Kidney glomerular epithelial cell (primary cell): Measurements from ENCODE around the gene MLH3.
"Not testable (repeated sequence)": the region's sequence is repeated elsewhere in the genome, so short reads cannot be mapped to it uniquely, and the experiment has no call there.

Experiments used
- DNase-seq: peaks from one replicate; lab custom pipeline; 2025; lab: John Stamatoyannopoulos, UW

Gene MLH3

DNA sequence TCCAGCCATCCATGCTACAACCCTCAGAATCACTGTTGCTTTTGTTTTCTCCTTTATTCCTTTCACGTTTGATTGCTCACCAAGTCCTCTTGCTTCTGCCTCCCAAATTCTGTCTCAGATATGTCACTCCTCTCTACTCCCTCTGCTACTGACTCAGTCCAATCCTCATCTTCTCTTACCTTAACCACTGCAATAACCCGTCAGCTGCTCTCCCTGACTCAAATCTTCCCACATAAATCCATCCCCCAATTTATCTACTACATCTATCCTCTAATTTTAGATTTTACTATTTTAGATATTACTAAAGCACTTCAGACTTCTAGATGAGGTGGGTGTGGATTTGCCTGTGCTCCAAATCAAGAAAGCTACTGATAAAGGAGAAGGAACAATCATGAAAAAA lies 25.4 kb downstream of the MLH3 start:
- DNase-seq = no peak

DNA sequence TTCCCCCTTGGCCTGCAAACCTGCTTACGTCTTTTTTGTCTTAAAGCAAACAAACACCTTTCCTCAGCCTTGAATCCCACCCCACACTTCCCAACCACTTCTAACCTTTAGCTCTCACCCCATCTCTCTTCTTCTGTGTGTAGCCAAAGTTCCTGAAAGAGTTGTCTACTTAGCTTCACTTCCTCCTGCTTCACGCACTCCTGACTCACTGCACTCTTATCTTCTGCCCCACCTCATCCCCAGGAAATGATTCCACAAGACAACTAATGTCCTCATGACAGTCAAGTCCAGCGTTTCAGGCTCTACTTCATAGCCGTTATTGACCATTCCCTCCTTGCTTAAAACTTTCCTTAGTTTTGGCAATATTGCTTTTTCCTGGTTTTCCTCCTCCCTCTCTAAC lies 26.2 kb downstream of the MLH3 start:
- DNase-seq = no peak

DNA sequence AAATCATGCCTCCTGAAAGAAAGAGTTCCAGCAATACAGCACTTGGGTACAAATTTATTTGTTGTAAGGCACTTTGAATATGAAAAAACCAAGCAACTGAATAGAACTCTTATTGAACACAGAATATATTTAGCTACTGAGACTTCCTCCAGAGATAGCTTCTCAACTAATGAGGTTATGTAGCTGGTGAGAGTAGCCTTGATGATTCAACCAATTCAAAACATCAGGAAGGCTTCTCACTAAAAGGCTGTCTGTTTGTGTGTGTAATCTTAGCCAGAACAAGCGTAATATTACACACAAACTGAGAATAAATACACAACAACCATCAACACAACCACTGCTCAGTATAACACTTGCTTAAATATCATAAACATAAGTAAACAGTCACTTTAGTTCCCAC lies 28.2 kb downstream of the MLH3 start:
- no peak for DNase-seq

DNA sequence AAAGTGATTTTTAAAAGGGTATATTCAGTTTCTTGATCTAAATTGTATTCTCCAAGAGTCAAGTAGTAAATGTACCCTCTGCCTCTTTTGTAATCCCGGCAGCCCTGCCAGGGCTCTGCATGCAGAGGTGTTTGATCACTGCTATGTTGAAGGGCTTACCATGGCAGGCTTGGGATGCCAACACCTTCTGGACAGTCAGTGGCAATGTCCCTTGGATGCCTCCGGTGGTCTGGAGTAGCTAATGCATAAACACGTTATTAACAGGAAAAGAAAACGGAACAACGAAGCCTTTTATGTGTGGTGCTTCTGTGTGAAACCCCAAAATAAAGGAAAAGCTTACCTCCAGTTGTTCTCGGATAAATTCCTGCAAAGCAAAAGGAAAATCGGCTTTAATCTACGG lies 28.6 kb downstream of the MLH3 start:
- DNase-seq = no peak

DNA sequence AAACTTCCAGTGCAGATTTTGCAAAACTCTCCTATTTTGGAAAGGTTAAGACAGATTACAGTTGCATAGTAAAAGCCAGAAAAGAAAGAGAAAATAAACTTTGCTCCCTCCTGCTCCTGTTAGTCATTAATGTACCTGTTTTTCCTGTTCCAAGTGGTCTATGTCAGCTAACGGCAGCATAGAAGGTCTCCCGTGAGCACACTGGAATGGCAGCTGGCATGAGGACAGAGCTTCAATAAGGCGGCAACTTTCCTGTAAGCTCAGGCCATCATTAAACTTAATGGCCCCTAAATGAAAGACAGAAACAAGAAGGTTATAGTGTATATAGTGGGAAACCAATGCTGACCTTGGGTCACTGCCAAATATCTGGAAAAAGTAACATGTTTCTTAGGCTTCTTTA lies 32.6 kb downstream of the MLH3 start:
- DNase-seq = no peak

DNA sequence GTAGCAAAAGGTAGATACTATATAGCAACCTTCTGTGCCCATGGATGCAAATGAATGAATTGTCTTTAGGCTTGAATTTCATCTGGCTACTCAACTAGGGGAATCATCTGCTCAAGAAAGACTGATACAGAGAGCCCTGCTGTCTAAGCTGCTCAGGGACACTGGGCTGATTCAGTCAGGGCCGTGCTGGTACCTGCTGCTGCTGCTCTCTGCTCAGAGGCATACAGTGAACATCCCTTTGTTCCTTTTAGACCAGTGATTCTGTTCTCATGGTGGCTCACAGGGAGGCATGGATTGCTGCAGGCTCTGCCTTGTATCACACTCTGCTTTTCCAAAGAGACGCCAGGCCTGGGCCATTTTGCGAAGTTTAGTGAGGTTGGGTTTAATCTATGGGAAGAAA lies 34.5 kb downstream of the MLH3 start:
- DNase-seq = no peak

DNA sequence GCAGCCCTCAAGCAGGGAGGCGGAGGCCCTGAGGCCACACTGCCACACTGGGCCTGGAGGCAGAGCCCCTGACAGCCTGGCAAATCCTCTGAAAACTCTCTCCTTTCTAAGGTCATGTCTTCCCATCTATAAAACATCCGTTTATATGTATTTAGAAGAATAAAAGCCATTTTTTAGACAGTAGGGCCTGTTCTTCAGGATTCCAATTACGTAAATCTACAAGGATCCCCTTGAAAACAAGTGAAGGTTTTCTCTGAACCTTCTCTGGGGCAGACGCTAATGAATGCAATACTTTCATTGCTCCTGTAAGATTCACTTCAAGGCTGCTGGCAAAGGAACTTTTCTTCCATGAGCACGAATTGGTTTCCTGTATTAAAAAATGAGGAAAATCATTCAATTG lies 35.8 kb downstream of the MLH3 start:
- no peak for DNase-seq

DNA sequence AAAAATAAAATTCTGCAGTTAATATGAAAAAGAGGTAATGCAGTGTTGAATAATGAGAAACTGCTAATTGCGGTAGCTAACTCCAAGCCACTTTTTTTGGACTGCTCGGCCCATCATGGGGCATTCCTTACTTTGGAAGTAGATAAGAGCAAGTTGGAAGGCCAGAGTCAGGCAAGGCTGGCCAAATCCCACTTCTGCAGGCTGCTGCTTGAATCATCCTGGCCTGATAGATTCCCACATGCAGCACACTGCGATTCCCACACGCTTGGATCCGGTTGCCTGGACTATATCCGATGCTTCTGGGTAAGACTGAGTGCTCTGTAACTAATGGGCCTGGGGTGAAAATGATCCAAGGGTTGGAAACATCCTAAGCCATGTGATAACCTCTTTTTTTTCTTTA lies 38.0 kb downstream of the MLH3 start:
- no peak for DNase-seq

DNA sequence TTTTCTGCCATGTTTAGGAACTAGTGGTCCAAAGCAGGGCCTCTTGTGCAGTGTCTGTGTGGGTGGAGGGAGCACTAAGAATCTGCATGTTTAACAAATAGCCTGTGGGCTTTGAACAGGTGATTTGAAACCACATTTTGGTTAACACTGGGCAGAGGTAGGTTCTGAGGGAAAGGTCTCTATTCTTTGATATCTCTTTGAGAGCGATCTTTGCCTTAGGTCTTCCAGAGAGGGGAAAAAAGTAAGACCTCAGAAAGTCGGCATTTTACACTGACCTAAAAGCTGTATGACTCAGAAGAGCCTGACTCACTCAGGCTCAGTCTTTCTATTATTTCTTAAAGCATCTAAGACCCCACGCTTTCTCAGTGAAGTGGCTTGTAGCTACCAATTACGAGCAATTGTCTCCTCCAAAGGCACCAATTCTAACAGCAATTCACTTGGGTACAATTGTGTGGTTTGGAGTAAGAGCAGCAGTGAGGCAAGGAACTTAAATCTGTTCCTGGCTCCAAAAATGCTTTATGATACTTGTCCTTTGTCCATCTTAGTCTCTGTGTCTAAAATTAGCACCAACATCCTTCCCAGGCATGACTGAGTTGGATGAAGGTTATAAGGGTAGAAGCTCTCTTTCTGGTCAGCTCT lies 39.8 kb downstream of the MLH3 start:
- peak; percentile 21 for DNase-seq

DNA sequence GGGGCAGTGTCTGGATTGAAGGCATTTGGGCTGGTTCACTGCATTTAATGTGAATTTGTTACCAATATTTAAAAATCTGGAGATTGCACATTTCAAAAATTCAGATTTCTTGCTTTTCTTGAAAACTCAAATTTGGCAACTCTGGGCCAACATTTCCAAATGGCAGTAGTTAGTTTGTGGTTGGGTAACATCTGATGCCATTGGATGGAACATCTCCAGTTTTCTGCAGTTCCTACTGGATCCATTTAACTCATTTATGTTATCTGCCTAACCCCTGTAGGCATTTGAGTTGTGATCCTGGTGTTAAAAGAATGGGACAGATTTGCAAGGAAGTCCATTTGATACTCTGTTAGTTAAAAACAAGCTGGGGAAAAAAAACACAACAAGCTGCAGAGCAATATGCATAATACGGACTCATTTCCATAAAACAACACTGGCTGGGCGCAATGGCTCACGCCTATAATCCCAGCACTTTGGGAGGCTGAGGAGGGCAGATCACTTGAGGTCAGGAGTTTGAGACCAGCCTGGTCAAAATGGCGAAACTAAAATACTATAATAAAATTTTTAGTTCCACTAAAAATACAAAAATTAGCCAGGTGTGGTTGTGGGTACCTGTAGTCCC lies 40.7 kb downstream of the MLH3 start:
- DNase-seq = no peak

DNA sequence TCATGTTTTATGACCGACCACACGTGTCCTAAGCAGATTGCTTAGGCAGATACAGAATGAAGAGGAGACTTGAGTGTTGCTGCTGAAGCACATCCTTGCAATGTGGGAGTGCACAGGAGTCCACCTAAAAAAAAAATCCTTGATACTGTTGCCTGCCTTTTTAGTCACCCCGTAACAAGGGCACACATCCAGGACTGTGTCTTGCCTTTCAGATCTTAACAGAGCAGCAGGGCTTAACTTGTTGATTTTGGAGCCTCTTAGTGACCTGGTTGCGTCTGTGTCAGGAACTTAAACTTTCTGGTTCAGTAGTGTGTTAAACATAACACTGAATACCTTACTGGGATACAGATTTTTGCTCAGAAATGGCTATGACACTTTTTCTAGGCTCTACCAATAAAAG lies 42.1 kb downstream of the MLH3 start:
- no peak for DNase-seq

DNA sequence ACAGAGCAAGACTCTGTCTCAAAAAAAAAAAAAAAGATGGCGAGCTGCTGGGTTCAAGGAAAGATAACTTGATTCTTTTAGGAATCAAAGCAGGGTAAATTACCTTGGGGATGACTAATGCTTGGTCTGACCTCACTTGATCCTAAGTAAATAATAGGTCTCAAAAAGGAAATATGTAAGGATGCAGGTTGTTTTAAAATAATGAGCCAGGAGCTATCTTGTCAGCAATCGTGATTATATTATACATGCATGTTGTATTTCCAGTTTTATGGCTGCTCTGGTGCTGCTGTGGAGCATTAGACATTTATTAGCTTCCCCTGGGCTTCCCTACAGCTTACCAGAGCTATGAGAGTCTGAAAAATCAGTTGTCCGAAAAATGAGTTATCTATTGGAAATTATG lies 45.9 kb downstream of the MLH3 start:
- DNase-seq = no peak

DNA sequence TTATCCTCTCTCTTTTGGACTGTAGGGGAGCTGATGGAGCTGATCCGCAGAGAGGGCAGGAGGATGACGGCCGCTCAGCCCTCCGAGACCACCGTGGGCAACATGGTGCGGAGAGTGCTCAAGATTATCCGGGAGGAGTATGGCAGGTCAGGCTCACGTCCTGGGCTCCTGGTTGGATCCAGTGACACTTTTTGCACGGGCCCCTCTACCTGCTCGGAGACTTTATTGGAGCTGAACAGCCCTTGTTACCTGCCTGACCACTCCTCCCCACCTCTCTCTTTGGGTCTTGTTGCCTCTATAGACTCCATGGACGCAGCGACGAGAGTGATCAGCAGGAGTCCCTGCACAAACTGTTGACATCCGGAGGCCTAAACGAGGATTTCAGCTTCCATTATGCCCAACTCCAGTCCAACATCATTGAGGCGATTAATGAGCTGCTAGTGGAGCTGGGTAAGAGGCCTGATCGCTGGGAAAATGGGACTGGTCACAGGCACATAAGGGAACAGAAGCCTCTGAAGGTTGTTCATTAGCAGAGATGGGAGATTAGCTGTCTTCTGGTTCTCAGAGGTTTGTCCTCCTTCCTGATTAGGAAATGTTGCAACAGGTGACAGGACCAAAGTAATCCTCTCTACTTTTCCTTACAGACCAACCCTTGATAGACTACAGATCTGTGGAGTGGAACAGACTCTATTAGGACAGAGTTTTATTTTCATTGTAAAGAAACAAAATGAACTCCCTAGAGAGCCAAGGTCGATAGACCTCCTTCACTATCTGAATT lies 47.8 kb downstream of the MLH3 start:
- DNase-seq = no peak

DNA sequence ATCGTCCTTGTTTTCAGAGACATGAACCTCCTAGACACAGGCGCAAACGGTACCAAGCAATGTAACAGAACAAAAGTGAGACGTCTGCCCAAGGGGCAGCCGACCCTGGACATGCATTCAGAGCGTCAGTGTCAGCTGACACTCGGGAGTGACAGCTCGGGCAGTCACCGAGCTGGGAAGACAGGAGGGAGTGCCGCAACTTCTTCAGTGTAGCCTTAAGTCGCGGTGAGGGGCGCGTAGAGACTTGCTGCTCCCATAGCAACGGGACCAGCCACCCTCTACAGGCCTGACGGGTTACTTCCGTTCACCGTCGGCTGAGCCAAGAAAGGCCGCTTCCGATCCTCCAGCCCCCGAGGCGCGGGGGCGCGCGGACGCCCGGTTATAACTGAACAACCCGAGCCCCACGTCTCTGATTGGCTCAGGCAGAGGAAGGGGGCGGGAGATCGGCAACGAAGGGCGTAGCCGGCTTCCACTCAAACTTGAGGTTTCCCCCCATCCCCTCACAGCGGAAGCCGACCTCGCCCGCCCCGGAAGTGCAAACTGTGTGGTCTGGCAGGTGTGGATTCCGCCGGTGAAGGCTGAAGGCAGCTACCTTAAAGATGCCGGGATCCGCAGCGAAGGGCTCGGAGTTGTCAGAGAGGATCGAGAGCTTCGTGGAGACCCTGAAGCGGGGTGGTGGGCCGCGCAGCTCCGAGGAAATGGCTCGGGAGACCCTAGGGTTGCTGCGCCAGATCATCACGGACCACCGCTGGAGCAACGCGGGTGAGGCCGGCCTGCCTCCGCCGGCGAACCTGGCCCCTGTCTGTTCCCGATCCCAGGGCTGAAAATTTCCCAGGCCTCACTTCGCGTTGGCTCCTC lies 48.6 kb downstream of the MLH3 start, which contains the start of gene EIF2B2:
Gene EIF2B2 (plus strand): TSS at position 530 of the 858 bp plus-strand sequence. CDS start 70 bp downstream, at position 600.
- peak; percentile 88 for DNase-seq

DNA sequence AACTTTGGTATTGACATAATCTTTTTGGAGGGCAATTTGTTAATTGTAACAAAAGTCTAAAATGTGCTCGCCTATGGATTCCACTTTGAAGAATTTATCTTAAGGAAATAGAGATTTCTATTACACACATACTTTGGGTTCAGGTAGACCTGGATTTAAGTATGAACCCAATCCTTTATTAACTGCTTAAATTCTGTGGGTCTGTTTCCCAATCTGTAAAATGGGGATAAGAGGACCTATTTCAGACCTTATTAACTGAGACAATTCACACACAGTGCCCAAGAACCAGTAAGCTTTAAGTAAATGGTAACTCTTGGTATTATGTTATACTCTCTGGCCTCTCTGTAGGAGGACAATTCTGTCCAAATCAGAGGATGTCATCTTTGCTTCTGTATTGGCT lies 49.4 kb downstream of the MLH3 start:
- DNase-seq = no peak

DNA sequence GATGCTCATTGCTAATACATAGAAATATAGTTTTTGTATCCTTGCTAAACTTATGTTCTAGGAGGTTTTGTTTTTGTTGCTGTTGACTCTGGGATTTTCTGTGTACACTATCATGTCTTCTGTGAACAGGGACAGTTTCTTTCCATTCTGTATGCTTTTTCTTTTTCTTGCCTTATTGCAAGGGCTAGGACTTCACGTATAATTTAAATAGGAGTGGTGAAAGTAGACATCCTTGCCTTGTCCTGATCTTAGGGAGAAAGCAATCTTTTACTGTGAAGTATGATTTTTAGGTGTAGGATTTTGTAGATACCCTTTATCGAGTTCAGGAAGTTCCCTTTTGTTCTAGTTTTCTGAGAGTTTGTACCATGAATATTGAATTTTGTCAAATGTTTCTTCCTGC lies 50.0 kb downstream of the MLH3 start:
- no peak for DNase-seq

DNA sequence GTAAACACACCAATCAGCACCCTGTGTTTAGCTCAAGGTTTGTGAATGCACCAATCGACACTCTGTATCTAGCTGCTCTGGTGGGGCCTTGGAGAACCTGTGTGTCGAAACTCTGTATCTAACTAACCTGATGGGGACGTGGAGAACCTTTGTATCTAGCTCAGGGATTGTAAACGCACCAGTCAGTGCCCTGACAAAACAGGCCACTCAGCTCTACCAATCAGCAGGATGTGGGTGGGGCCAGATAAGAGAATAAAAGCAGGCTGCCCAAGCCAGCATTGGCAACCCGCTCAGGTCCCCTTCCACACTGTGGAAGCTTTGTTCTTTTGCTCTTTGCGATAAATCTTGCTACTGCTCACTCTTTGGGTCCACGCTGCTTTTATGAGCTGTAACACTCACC lies 55.5 kb downstream of the MLH3 start:
- not testable (repeated sequence) for DNase-seq

DNA sequence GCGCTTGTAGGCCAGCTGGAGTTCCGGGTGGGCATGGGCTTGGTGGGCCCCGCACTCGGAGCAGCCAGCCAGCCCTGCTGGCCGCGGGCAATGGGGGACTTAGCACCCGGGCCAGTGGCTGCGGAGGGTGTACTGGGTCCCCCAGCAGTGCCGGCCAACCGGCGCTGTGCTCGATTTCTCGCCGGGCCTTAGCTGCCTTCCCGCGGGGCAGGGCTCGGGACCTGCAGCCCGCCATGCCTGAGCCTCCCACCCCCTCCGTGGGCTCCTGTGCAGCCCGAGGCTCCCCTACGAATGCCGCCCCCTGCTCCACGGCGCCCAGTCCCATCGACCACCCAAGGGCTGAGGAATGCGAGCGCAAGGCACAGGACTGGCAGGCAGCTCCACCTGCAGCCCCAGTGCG lies 57.1 kb downstream of the MLH3 start:
- DNase-seq = not testable (repeated sequence)

DNA sequence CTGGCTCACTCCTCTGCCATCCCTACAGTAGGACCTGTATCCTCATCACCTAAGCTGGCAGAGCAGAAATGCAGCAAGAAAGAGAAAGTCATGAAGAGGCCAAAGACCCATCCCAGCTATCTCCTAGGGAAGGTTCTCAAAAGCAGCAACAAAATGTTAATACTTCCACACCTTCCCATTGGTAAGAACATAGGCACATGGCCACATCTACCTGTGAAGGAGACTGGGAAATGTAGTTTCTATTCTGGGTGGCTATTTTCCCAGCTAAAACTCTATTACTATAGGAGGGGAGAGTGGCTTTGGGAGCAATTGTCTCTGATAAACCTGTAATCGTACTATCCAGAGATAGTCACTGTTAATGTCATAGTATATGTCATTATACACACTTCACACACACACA lies 62.3 kb downstream of the MLH3 start:
- DNase-seq = no peak

DNA sequence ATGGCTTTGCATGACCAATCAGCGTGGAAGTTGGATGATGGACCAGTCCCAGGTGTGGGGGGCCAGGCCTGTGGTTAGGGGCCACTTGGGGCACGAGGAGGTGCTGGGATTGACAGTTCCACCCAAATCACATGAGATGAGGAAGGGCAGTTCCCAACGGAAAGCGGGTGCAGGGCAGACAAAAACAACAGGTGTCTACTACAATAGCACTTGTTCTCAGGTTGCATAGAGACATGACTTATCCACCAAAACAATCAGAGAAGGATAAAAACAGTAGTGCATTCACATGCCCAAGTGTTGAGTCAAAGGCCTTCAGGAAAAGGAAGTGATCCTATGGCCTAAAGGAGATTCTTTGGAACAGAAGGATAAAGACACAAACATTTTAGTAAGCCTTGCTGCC lies 63.1 kb downstream of the MLH3 start:
- DNase-seq = peak; percentile 75

DNA sequence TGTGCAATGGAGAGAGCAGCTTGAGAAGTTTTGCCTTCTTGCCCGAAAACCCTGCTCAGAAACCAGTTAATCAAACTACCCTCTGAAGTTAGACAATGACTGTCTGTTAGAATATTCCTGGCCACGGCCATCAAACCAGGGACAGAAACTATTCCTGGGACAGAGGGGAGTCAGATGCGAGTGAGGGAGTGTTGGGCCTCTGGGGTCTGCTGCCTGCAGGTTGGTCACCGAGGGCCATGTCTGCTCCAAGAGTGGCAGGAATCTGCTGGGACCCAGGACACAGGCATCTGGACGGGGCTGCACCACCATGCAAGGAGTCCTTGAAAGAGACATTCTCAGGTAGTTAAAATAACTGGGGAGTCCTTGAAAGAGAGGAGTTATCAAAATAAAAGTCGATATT lies 65.5 kb downstream of the MLH3 start:
- no peak for DNase-seq

DNA sequence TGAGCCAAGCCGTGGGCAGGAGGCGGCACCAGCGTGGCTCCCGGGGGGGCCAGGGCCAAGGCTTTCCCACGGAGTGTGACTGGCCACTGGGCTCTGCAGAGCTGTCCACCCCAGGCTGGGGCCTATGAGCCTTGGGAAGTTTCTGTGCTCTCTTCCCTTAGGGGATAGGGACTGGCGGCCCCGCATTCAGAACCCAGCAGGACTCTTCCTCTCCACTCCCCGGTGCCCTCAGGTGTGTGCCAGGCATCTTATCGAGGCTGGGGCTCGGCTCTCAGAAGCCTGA lies 66.3 kb downstream of the MLH3 start:
- DNase-seq = no peak
